PC-3 (cell line): ENCODE data around the gene PCDH8.

Experiments used
- CTCF ChIP-seq: fragments of 300-600 bp; sonication (generic); conservative IDR thresholded peaks from 2 replicates; pipeline ENCODE4 v1.5.1; 2017; ENCODE audit warnings: antibody characterized with exemption, low read depth, mild to moderate bottlenecking, low read length
- EZH2phosphoT487 ChIP-seq: fragments of 300-600 bp; sonication (generic); IDR thresholded peaks from 2 replicates; pipeline ENCODE4 v1.6.1; 2018; ENCODE audit warnings: mild to moderate bottlenecking, antibody characterized with exemption, low read length, borderline replicate concordance

GRCh38 chr13:52806029-52806428 is 42.4 kb downstream of the PCDH8 start:
- TF ChIP-seq CTCF (no peak), EZH2phosphoT487 (no peak)
